ENCODE measurements around the gene C1orf198. TPM values are rescaled to one million over a fixed set of nuclear protein-coding genes. Genes with fewer than 3 reads are reported as not detected.

The C1orf198 gene
- total RNA-seq, 1 experiment from 2014 or later, result 22.9 TPM

DNA sequence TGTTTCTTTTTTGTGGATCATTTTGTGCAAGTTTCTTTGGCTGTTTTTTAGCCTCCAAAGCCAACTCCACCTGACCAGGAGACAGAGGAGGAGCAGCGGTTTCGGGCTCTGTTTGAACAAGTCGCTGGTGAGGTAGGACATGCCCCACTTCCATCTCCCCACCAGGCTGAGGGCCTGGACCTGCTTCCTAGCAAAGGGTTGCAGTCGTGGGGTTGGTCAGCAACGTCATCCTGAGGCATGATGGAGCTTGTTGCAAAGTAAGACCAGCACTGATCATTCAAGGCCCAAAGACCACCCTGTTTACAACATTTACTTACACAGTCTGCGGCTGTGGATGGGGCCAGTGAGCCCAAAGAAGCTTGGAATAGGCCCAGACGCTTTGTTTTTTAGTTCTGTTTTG, 80.8 kb downstream of the C1orf198 start:
- CTCF ChIA-PET, result interaction anchor here (1.5 kb wide), 1 partner anchor 11 kb away, joined by 3 read pairs; no protein-coding TSS in a partner anchor
- no TSS peak for BruUV-seq (replicated peaks)

More for the DNA sequence above, 80.8 kb downstream of the C1orf198 start:
- Histone ChIP-seq H3K9me3 (ENCODE audit: control insufficient read depth in 1 of 2, insufficient read depth in 1 of 2, low read depth in 1 of 2, low read length in 2 of 2) (no peaks in the 10 kb centered on the region), H3K9me2 (ENCODE audit: insufficient read depth) (no peaks in the 10 kb centered on the region), H3K27me3 (ENCODE audit: insufficient read depth, low read length) (no peaks in the 10 kb centered on the region), H3K79me2 (ENCODE audit: insufficient read depth, low read length) (no peaks in the 10 kb centered on the region), H3K4me2 (ENCODE audit: low read length) (no peak overlapping the region), H3K9ac (ENCODE audit: low read length) (no peak overlapping the region), H4K20me1 (ENCODE audit: insufficient read depth) (no peaks in the 10 kb centered on the region), H3K4me3 (replicated peaks in 1 of 2; ENCODE audit: low read depth in 1 of 2, low read length in 2 of 2) (no peak overlapping the region), H3K4me1 (ENCODE audit: control insufficient read depth in 1 of 2, insufficient read depth in 2 of 2, low read length in 2 of 2) (no peaks in the 10 kb centered on the region), H2AFZ (ENCODE audit: low read depth, low read length, poor library complexity, severe bottlenecking) (no peak overlapping the region), H3K27ac (ENCODE audit: low read depth, low read length) (no peak overlapping the region), H3K36me3 (ENCODE audit: control insufficient read depth in 1 of 2, insufficient read depth in 2 of 2, low read length in 2 of 2) (no peaks in the 10 kb centered on the region)
- intact Hi-C loops (cut with micrococcal nuclease), result no loop called here
- TF ChIP-seq ELF1 (IDR thresholded peaks at IDR 0.05; ENCODE audit: borderline replicate concordance, low read depth), result no peak
- TF ChIP-seq, protein P1, sequence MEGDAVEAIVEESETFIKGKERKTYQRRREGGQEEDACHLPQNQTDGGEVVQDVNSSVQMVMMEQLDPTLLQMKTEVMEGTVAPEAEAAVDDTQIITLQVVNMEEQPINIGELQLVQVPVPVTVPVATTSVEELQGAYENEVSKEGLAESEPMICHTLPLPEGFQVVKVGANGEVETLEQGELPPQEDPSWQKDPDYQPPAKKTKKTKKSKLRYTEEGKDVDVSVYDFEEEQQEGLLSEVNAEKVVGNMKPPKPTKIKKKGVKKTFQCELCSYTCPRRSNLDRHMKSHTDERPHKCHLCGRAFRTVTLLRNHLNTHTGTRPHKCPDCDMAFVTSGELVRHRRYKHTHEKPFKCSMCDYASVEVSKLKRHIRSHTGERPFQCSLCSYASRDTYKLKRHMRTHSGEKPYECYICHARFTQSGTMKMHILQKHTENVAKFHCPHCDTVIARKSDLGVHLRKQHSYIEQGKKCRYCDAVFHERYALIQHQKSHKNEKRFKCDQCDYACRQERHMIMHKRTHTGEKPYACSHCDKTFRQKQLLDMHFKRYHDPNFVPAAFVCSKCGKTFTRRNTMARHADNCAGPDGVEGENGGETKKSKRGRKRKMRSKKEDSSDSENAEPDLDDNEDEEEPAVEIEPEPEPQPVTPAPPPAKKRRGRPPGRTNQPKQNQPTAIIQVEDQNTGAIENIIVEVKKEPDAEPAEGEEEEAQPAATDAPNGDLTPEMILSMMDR (IDR thresholded peaks at IDR 0.05 in 2 of 3, conservative IDR thresholded peaks at IDR 0.05 in 1 of 3; ENCODE audit: borderline replicate concordance in 1 of 3, insufficient read depth in 1 of 3, low read depth in 2 of 3, low read length in 2 of 3), result no peak
- TF ChIP-seq SP1 (IDR thresholded peaks at IDR 0.05; ENCODE audit: low read depth), result no peak
- no peak for TF ChIP-seq ZNF274 (IDR thresholded peaks at IDR 0.05; ENCODE audit: low read depth, low read length)
- TF ChIP-seq, protein P2, sequence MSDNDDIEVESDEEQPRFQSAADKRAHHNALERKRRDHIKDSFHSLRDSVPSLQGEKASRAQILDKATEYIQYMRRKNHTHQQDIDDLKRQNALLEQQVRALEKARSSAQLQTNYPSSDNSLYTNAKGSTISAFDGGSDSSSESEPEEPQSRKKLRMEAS (IDR thresholded peaks at IDR 0.05), result no peak
- TF ChIP-seq JUND (IDR thresholded peaks at IDR 0.05), result no peak
- TF ChIP-seq TCF7L2 (IDR thresholded peaks at IDR 0.05; ENCODE audit: borderline replicate concordance, extremely low read depth, insufficient read depth, insufficient read length), result no peak
- no peak for TF ChIP-seq SRF (IDR thresholded peaks at IDR 0.05; ENCODE audit: low read depth)
- no peak for TF ChIP-seq CBX3 (IDR thresholded peaks at IDR 0.05; ENCODE audit: low read depth)
- TF ChIP-seq RAD21 (IDR thresholded peaks at IDR 0.05; ENCODE audit: low read depth), result no peak
- TF ChIP-seq EZH2 (IDR thresholded peaks at IDR 0.05), result no peak
- TF ChIP-seq POLR2AphosphoS5 (IDR thresholded peaks at IDR 0.05; ENCODE audit: low read depth, low read length), result no peak
- TF ChIP-seq ATF3 (IDR thresholded peaks at IDR 0.05), result no peak
- TF ChIP-seq ZBTB33 (IDR thresholded peaks at IDR 0.05; ENCODE audit: extremely low read depth, insufficient replicate concordance, low read length), result no peak
- ChIA-PET RAD21 (ENCODE audit: low non-redundant PET in 1 of 2, low total read pairs in 2 of 2, uncharacterized antibody in 2 of 2, unreplicated experiment in 2 of 2) (no interaction called here), POLR2A (no interaction called here)
- ATAC-seq (no peak), DNase-seq (ENCODE audit: low read depth, low spot score) (no peak)

Other genes starting within 250 kb of the C1orf198 start
- 28.6 TPM for gene COG2, start 226.0 kb downstream of the C1orf198 start, total RNA-seq (2021; ENCODE audit: unreplicated experiment)
- 0.93 TPM for gene AGT, start 154.4 kb downstream of the C1orf198 start, total RNA-seq (2021; ENCODE audit: unreplicated experiment)
- not detected for gene CAPN9, start 121.1 kb downstream of the C1orf198 start, total RNA-seq (2021; ENCODE audit: unreplicated experiment)
- 12.3 TPM for gene TTC13, start 110.3 kb upstream of the C1orf198 start, total RNA-seq (2021; ENCODE audit: unreplicated experiment)
- 4.0 TPM for gene ARV1, start 110.6 kb upstream of the C1orf198 start, total RNA-seq (2021; ENCODE audit: unreplicated experiment)
- 23.6 TPM for gene FAM89A, start 171.7 kb upstream of the C1orf198 start, total RNA-seq (2021; ENCODE audit: unreplicated experiment)

Measured in HCT116 (cell line).